ENCODE data around the gene NACA.

DNA sequence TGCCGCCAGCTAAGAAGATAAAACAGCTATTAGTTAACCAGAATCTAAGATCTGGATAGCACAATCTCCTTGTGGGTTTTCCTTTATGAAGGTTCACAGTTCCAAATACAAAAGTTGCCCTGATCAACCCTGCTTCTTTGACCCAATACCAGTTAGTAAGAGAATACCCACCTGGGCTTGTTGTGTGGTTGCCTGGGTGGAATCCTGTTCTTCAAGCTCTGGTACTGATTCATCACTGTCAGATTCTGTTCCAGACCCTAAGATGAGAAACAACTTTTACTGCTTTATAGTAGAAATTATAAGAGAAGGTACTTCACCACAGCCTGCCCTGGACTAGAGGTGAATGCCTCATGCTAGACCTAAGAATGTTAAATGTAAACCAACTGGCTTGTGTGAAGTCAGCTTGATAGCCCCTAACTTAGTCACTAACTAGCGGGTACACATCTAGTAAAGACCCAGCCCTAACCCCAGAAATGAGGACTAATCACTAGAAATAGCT is 10.6 kb downstream of the NACA start:
- no peak for TF ChIP-seq EZH2 (IDR thresholded peaks at IDR 0.05)
- TF ChIP-seq POLR2AphosphoS5 (IDR thresholded peaks at IDR 0.05; ENCODE audit: borderline replicate concordance, low read depth, low read length): no peak
